HK-2 (cell line): ENCODE data around the gene DOCK3.
"Not testable (repeated sequence)": the region's sequence is repeated elsewhere in the genome, so short reads cannot be mapped to it uniquely, and the experiment has no call there.

Source experiments
- DNase-seq: peaks from one replicate; pipeline ENCODE4 v3.0.0-alpha.2; 2018; ENCODE audit not compliant: unreplicated experiment

Gene DOCK3

DNA sequence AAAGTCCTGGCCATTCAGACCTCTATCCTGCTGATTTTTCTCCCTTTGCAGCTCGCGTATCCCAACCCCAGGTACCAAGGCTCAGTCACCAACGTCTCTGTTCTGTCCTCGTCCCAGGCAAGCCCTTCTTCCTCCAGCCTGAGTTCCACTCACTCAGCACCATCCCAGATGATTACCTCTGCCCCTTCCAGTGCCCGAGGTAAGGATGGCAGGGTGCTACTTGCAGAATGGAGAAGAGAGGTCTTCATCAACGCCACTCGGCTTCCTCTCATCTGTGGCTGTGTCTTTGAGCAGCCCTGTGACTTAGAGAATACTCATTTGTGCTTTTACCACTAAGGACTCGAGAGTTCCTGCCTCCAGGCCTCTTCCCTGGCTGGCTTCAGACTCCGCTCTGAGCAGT lies 687.7 kb downstream of the DOCK3 start:
- no peak for DNase-seq

DNA sequence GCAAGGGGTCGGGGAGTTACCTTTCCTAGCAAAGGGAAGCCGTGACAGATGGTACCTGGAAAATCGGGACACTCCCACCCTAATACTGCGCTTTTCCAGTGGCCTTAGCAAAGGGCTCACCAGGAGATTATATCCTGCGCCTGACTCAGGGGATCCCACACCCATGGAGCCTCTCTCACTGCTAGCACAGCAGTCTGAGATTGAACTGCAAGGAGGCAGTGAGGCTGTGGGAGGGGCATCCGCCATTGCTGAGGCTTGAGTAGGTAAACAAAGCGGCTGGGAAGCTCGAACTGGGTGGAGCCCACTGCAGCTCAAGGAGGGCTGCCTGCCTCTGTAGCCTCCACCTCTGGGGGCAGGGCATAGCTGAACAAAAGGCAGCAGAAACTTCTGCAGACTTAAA lies 693.5 kb downstream of the DOCK3 start:
- DNase-seq = not testable (repeated sequence)

DNA sequence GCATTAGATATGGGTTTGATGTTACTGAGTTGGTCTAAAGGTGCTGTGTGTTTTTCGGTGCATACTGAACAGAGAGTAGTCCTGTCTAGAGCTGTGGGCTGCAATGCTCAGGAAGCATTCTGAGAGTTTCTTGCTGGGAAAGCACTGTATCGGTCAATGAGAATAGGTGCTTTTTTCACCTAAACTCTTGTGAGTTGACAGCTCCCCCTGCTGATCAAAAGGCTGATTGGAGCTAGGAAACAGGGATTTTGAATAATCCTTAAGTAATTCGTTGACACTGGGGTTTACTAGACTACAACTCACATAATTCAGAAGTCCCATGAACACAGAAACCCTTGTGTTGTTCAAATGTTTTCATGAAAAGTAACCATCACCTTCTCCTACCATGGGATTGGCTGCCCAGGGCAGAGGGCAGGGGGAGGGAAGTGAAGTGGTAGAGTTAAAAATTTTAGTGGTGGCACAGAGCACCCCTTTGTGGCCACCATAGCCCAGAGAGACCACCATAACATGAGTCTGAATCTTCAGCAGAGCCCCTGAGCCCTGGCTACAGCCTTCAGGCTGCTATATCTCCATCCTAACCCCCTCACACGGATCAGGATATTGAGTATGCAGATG lies 697.3 kb downstream of the DOCK3 start:
- DNase-seq = no peak

DNA sequence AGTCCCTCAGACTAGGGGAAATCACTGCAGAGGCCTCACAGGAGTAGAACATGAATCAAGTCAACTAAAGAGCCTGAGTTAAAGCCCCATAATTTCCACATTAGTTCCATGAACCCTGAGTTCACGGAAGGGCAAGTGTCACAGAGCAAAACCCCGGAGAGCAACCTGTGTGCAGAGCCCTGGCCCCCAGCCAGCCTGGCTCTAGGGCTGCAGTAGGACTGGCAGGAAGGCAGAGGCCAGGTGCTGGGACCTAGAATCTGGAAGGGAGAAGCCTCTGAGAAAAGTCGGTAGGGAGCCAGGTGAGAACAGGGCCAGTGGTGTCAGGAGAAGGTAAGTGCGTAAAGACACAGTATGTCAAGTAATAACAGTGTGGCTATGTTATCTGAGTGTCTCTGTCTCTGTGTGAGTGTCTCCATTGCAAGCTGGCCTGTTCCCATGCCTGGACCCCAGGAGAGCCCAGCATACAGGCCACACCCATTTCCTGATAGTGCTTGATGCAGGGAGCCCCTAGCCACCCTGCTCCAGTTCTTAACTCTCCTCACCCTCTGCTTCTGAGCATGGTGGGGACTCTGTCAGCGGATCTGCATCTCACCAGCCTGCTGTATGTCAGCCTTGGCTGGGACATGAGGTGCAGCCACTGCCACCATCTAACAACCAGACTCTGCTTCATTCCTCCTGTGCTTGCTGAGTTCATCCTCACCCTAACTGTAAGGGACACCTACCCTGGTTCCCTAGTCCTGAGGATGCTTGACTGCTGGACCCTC lies 699.1 kb downstream of the DOCK3 start:
- no peak for DNase-seq

DNA sequence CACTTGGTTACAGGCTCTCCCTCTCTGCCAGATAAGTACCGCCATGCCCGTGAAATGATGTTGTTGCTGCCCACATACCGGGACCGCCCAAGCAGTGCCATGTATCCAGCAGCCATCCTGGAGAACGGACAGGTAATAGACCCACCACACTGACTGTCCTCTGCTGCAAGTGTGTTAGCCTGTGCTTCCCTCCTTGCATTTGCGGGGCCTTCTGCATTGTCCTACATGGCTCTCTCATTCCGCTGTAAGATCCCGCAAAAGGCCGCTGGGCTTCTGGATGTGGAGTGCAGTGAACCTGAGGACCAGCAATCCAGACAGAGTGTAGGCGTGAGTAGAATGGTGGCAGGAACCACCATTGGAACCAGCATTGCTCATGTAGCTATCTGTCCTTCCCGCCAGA lies 699.7 kb downstream of the DOCK3 start:
- DNase-seq = no peak

DNA sequence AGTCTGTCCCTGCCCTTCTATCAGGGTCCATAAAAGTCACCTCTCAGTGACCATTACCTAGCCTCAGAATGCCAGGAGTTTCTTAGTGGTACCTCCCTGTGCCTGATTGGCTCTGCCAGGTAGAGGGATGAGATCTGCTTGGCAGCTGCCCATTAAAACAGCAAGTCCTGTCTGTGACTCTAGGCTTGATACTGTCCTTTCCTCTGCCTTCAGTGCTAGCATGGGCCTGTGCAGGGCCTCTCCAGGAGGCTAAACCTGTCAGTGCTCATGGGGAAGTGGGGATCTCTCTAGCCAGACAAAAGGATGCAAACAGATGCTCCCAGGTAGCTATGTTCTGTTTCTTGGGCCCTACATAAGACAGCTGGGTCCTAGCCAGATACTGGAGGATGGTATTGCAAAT lies 700.4 kb downstream of the DOCK3 start:
- DNase-seq = no peak

DNA sequence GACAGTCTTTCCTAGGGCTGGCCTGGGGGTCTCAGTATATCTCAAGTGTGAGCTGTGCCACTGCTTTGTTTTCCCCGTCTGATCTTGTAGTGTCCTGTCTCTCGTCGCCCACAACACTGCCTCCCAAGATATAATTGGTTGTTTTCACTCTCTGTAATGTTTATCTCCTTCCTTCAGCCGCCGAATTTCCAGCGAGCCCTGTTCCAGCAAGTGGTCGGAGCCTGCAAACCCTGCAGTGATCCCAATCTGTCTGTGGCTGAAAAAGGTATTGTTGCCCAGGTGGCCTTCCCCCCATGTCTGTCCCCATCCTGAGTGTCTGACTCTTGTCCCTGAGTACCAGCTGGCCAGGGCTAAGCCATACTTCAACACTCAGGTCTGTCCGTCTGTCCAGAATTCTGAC lies 700.8 kb downstream of the DOCK3 start:
- DNase-seq = no peak

DNA sequence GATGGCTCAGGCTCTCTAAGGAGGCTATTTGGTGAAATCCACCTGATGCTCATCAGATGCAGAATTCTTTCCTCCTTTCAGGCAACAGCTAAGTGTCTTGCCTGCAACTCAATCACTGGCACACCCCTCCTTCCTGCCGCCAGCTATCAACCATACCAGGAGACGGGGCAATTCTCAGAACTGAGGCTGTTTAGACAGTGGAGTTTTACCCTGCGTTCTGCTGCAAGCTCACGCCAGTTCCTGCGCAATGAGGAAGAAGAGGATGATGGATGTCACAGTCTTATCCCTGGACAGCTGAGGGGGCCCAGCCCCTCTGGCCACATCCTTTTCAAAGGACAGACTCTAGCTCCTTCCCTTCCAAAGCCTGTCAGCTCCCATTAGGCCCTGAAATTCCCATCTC lies 703.3 kb downstream of the DOCK3 start:
- DNase-seq = no peak

DNA sequence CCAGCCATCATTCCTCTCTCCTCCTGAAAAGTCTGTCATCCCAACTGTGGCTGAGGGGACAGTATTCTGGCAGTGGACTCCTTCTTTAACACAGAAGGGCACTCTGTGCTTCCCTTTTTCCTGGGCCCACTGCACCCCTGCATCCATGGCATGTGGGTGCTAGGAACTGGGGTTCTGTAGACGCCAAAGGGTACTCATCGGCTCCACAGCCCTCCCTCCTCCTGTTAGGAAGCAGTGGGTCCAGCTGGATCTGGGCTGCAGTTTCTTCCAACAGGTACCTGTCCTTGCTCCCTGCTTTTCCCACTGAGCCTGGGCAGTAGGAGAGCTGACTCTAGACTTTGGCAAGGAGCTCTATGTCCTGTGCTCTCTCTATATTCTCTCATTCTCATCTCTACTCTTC lies 704.0 kb downstream of the DOCK3 start:
- DNase-seq = no peak

DNA sequence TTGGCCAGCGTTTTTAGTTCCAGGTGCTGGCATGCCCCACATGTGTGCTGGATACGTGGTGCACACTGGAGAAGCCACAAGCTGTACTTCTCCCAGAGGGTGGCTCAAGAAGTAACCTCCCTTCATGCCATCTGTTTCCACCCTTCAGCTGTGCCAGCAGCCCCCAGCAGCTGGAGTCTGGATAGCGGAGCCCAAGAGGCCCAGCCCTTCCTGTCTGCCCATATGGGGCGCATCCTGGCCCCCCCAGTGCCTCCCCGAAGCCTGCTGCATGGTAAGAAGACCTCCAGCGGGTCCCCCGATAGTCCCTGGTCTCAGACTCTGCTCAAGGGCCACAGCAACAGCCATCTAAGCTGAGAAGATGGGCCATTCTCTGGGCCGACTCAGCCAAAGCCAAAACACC lies 704.6 kb downstream of the DOCK3 start:
- no peak for DNase-seq

DNA sequence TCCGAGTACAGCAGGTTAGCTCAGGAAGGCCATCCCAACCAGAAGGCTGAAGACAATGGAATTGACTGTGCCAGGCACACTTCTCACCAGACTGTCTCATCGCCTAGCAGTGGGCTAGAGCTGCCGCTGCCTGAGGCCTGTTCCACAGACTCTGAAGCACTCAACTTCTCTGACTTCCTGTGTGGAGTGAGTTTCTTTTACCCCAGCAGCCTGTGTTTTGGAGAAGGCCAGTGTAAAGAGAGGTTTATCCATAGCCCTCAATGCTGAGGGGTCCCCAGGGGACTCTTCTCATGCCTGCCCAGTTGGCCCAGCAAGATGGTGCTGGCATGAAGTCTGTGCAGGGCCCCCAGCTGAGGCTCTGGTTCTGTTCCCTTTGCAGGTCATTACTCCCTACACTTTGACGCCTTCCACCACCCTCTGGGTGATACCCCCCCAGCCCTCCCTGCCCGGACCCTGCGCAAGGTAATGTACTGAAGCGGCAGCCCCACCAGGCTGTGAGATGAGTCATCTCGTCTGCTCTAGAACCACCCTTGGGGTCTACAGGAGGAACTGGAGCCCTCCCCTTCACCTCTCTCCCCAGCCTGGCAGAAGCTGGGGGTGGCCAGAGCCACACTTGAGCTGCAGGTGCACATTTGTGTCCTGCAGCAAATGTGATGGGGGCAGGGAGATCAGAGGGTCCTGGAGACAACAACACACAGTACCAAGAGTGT lies 705.2 kb downstream of the DOCK3 start:
- DNase-seq = no peak

DNA sequence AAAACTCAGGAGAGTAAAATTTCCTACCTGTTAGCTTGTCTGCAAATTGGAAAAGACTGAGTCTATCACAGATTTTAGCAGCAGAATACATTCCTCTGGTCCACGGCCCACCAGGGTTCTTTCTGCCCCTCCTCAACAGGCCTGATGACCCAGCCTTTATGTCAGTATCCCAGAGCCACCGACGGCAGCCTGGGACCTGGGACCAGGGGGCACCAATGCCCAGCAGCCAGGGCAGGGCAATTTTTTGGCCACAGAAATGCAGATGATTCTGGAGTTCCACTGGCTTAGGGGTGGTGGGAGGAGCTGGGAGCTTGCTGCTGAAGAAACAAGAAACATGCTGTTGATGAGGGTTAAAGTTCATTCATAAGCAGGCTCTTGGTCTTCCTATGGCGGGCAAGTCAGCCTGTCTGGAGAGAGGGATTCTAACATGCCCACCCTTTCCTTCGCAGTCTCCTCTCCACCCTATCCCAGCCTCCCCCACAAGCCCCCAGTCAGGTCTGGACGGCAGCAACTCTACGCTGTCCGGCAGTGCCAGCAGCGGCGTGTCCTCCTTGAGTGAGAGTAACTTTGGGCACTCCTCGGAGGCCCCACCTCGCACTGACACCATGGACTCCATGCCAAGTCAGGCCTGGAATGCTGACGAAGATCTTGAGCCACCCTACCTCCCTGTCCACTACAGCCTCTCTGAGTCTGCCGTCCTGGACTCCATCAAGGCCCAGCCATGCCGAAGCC lies 706.0 kb downstream of the DOCK3 start:
- DNase-seq = no peak

DNA sequence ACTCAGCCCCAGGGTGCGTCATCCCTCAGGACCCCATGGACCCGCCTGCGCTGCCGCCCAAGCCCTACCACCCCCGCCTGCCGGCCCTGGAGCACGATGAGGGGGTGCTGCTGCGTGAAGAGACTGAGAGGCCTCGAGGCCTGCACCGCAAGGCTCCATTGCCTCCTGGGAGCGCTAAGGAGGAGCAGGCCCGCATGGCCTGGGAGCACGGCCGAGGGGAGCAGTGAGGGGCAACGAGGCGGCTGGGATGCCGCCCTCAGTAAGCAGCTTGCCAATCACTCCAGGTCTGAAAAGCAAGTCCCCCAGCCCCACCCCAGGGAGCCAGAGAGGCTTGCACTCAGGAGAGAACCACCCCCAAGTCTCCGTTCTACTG lies 706.6 kb downstream of the DOCK3 start:
- no peak for DNase-seq

DNA sequence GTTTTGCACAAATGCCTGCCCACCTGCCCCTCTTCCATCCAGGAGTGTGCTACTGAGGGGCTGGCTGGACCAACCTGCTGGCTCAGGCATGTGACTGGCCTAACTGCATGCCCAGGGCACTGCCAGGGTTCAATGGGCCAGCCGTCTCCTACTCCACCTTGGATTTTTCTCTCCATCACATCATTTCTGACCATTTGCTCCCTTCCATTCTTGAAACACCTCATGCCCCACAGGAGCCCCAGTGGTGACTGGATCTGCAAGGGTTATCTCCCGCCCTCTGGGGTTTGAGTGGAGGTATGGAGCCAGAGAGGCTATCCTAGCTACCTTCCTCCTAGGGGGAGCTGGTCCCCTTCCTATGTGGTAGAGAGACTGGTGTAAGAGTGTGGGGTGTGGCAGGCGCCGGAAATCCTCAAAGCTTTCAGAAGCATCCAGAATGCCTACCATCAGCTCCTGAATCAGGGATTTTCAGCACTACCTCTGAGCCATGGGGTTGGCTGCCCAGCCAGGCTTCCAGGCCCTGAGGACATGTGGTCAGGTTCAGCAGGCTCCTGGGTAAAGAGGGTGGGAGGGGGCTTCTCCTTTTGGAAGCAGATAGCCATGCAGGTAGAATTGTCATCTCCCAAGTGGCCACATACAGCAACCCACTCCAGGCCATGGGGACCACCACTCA lies 707.5 kb downstream of the DOCK3 start:
- no peak for DNase-seq

DNA sequence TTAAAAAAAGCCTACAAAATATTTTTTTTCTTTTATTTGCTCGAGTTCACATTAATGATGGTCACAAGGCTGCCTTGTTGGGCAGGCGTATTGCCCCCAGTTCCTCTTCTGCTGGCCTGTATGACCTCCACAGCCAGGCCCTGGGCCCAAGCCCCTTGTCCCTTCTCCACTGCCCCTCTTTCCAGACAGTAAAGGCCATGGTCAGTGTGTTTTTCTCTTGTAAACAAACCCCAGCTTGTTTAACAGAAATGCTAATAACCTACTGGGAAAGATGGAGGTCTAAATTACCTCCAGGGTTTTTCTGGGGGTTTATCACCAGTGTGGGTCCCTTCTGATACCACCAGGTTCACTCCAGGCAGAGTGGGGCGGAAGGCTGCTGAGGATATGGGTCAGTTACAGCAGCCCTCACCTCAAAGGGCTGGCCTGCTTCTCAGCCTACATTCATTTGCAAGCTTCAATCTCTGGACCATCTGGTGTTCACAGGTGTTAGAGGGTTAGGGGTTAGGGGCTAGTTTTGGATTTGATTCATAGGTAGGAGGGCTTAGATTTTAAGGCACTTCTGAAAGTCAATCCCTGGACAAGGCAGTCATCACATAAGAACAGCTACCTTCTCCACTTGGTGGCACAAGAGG lies 708.3 kb downstream of the DOCK3 start:
- no peak for DNase-seq

DNA sequence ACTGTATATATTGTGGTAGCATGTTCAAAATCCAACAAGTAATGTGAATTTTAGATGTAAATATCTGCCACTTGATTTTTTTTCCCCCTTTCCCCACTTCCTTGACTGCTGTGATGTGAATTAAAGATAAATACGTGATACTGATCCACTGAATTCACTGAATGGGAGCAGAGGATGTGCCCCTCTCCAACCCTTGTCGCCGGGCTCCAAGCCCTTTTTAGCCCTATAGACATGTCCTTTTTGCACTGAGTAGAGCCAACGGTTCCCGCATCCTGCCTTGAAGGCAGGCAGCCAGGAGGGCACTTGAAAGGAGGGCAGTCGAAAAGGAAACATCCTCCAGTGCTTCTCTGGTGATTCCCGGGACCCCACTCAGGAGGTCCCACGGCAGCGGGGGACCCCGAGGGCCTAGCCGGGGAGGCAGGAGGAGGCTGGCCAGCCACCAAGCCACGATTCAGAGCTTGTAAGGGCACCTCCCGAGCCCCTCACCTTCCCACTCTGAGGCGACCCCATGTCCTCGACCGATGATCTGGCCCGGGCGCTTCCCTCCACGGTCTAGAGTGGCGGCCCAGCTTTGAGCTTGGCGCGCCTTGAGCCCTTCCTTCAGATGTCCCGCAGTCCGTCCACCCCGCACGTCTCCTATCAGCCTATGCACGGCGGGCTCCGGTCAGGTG lies 709.5 kb downstream of the DOCK3 start:
- DNase-seq = no peak

DNA sequence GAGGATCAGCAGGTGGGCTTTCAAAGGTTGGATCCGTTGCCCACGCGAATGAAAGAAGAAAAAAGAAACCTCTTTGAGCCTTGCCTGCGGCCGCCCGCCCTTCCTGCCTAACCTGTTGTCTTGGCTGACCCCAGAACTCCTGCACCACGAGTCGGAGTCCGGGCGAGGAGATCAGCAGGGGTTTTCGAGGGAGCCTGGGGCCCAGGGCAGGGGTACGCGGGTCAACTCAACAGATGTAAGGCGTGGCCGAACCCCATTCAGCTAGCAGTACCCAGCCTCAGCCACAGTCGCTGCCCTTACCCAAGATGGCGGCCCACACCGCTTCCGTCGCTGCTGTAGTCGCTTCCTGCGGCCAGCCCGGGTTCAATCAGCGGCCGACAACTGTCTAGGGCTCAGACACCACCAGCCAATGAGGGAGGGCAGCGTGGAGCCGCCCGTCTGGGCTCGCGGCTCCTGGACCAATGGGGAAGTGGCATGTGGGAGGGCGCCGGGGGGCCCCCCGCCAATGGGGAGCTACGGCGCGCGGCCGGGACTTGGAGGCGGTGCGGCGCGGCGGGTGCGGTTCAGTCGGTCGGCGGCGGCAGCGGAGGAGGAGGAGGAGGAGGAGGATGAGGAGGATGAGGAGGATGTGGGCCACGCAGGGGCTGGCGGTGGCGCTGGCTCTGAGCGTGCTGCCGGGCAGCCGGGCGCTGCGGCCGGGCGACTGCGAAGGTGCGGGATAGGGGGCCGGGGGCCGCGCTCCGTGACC lies 710.2 kb downstream of the DOCK3 start, which contains the start of gene MANF:
TSS of gene MANF (plus strand) at position 566 of the 748 bp plus-strand sequence. CDS start at position 618, 52 bp downstream.
- DNase-seq = peak; percentile 96

DNA sequence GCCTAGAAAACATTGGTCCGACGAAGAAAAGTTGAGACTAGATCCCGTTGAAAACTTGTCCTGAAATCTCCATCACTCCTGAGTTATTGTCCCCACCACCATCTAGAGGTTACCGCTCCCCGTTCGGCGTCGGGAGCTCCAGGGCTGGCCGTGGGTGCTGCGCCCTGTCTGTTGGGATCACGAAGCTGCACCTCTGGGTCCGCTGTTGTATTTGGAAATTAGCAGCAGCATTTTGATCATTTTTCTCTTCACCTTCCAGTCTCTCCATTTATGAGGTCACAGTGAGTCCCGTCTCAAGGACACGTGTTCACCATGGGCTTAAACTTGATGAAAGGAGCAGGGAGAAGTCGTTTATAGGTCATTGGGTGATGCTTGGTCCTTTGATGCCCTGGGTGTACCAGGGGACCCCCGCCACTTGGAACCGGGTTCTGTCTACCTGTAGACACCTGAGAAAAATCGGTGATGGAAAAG lies 710.9 kb downstream of the DOCK3 start:
- no peak for DNase-seq

DNA sequence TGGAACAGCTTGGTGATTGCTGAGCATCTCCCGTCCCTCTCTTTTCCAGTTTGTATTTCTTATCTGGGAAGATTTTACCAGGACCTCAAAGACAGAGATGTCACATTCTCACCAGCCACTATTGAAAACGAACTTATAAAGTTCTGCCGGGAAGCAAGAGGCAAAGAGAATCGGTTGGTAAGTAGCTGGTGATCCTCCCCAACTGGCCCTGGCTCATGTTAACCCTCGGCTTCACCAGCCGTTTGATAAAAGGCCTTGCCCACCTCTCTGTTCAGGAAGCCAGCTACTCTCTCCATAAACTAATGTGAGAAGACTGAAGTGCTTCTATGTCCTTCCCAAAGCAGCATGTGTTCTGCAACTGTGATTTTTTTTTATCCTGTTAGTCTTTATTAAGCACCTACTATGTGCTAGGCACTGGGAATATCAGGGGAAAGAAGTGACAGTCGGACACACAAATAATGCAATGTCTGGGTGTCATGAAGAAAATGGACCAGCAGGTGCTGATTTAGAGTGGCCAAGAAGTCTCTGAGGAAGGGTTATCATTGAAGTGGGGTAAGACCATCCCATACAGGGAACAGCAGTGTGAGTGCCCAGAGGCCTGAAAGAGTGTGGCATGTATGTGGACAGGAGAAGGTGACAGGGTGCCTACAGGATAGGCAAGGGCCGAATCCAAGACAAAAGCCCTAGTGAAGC lies 711.6 kb downstream of the DOCK3 start:
- DNase-seq = no peak
